ENCODE results near the gene TMEM165. TPM values are rescaled to one million over a fixed set of nuclear protein-coding genes. Genes with fewer than 3 reads are reported as not detected.
"Not testable (repeated sequence)": the region's sequence is repeated elsewhere in the genome, so short reads cannot be mapped to it uniquely, and the experiment has no call there.

Gene TMEM165
- total RNA-seq = 90.5 TPM

- peak; percentile 79 for DNase-seq
Observed at GRCh38 chr4:55395529-55396307, at the start of gene TMEM165. Gene TMEM165, plus strand, starts transcription at chr4:55395957. Its CDS starts 233 bp downstream, at chr4:55396190.

GRCh38 chr4:55345980-55346850 is 49.5 kb upstream of the TMEM165 start, which contains the start of gene SRD5A3:
Gene SRD5A3, plus strand, starts transcription at chr4:55346242. Its CDS starts 95 bp downstream, at chr4:55346337.
- peak; percentile 54 for DNase-seq

DNA sequence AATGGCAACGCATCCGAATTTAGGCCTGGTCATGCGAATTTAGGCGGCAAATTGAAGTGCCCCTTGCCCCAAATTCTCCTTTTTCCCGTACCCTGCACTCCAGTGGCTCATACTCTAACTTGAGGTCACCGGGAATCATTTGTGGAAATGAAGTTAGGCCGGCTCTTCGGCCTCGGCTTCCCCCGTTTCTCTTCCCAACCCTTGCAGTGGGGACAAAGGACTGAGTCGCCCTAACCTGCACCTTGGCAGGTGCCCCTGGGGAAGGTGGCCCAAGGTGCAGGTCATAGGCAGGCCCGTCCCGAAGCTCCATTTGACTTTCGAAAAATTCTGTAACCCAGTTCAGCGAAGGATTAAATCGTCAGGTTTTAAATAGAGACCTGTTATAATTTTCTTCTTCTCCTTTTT is 48.9 kb upstream of the TMEM165 start:
- DNase-seq = no peak

DNA sequence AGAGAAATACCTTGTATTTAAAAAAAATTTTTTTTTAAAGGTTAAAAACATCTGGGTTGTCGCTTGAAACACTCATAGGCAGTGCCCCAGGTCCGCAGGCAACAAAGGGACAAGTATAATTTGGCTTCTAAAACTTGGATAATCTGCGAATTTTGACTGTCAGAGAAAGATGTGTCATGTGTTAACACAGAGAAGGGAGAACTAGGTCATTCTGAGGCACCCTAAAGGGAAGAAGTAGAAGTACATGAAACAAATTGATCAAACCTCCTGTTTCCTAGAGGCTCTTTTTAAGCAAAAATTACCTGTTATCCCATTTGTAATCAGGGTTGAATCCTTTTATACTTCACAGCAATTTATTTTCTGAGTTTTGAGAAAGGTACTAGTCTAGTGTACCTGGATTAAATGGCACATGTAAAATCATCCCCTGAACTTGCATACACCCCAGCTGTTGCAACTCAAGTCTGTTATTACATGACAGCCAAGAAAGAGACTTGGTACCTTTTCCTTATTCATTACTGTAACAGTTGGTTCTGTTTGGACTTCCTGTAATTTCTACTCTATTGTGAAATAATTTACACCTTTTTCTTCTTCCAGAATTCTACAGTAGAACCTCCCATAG is 48.0 kb upstream of the TMEM165 start:
- DNase-seq = no peak

DNA sequence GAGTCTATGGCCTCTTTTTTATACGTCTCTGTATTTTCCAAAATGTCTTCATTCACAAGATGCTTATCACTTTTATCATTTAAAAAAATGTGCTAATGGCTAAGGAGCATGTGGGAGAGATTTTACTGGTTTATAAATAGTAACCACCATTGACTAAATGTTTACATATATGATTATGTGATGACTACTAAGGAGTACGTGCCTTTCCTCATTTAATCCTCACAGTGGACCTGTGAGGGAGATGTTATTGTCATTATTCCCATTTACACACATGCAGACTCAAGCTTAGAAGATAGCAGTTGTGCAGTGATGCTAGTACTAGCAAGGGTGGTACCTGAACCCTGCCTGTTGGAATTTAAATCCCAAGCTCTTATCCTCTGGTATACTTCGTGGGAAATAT is 47.3 kb upstream of the TMEM165 start:
- no peak for DNase-seq

- DNase-seq = not testable (repeated sequence)
Observed at GRCh38 chr4:55350870-55351269, 44.9 kb upstream of the TMEM165 start.

DNA sequence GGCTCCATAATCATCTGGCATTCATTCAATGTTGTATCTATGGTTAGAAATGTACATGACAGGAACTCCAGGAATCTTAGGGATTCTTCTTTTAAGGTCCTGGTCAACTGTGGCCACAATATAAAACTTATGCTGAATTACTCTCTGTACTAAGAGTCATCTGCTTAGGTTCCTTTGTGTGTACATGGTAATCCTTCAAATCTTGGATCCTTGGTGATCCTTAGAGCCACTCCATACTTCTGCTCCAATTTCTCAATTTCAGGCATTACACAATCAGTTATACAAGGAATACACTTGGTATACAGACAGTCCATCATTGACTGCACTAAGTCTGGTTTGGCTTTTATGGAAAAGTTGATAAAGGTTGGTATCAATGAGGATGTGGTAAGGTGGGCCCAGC is 43.9 kb upstream of the TMEM165 start:
- no peak for DNase-seq

DNA sequence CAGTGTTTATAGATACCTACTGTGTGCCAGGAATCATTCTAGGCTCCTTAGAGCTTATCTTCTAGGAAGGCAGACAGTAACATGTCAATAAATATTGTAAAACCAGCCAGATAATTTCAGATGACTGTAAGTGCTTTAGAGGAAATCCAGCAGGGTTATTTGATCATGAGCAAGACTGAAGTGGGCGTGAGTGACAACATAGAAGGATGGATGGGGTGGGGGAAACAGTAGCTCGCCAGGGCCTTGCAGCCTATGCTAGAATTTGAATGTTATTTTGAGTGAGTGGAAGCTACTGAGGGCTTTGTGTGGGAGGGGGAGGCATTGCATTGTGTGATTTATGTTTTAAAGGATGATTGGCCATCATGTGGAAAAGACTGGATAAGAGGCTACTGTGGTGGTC is 43.0 kb upstream of the TMEM165 start:
- DNase-seq = no peak

- DNase-seq = not testable (repeated sequence)
Observed at GRCh38 chr4:55353228-55353747, 42.5 kb upstream of the TMEM165 start.

DNA sequence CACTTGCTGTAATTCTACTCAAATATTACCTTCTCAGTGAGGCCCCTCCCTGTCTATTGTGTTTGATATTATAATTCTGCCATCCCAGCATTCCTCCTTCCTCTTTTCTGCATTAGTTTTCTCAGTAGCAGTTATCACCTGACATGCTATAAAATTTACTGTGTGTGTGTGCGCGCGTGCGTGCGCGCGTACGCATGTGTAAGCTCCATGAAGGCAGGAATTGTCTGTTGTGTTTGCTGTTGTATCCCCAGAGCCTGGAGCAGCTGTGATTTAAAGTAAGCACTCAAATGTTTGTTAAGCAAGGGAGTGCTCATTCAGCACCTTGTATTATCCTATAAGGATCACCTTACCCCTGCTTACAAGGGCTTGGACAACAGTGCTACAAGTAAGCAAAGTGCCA is 41.1 kb upstream of the TMEM165 start:
- DNase-seq = no peak

GRCh38 chr4:55355555-55355954 is 40.2 kb upstream of the TMEM165 start:
- no peak for DNase-seq

DNA sequence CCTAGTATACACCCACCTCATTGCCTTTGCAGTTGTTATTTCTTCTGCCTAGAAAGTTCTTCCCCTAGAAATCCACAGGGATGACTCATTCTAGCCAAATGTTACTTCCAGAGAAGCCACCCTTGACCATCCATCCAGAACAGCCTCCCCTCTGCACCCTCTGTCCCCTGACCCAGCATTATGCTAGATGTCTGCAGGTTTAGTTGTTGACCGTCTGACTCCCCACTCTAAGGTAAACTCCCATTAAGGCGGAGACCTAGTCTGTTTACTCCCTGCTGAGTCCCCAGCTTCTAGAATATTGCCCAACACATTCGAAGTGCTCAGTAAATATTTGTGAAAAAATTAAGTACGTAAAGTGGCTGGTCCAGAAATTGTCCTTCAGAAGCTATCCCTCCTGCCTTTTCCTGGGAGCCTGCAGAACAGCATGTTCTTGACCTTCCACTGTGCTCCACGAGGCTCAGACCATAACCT is 38.7 kb upstream of the TMEM165 start:
- no peak for DNase-seq

GRCh38 chr4:55358246-55358645 is 37.5 kb upstream of the TMEM165 start:
- DNase-seq = no peak

DNA sequence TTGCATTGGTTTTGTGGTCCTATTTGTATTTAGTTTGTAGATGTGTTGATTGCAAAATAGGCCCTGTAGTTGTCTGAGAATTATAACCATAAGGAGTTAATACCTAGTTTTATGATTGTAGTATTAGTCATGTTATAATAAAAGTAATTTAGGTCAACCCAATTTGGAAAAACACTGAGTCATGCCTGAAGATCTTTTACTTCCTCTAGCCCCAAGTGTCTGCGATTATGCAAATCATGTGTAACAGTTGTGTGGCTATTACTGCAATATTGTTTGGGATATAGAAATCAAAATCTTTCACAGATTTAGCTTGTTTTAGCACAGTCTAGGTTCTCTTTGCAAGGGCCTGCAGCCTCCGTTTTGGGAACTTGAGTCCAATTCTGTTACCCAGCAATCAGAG is 37.1 kb upstream of the TMEM165 start:
- no peak for DNase-seq

GRCh38 chr4:55359397-55359916 is 36.3 kb upstream of the TMEM165 start:
- no peak for DNase-seq

DNA sequence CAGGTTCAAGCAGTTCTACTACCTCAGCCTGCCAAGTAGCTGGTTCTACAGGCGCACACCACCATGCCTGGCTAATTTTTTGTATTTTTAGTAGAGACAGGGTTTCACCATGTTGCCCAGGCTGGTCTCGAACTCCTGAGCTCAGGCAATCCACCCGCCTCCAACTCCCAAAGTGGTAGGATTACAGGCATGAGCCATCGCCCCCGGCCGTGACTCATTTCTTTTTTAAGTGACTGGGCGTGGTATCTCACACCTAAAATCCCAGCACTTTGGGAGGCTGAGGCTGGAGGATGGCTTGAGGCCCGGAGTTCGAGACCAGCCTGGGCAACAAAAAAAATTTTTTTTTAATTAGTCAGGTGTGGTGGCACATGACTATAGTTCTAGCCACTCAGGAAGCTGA is 32.8 kb upstream of the TMEM165 start:
- not testable (repeated sequence) for DNase-seq

- no peak for DNase-seq
Observed at GRCh38 chr4:55363691-55364351, 31.9 kb upstream of the TMEM165 start.

DNA sequence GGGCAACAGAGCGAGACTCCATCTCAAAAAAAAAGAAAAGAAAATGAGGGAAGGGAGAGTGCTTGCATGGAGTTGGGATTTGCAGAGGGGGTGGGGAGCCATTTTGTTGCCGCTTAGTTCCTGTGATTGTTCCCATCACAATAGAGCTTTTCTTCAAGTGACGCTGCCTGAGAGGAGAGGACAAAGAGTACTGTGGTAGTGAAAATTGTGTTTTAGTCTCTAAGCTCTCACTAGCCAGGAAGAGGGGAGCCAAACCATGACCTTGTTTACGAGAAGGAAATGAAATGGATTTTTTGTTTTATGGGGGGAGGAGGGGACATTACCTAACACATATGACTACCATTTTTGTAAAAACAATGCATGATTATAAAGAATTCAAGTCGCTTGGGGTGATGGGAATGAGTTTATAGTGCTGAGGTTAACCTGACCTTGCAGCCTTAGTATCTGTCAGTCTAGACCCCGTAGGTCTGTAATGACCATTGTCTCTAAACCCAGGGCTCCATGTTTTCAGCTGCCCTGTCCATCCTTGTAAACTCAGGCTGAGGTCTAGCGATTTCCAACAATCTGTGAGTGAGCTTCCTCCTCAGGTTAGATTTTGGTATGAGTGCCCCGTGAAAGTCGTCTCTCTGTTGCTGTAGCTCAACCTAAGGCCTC is 30.9 kb upstream of the TMEM165 start:
- no peak for DNase-seq

- no peak for DNase-seq
Observed at GRCh38 chr4:55365345-55365728, 30.4 kb upstream of the TMEM165 start.

DNA sequence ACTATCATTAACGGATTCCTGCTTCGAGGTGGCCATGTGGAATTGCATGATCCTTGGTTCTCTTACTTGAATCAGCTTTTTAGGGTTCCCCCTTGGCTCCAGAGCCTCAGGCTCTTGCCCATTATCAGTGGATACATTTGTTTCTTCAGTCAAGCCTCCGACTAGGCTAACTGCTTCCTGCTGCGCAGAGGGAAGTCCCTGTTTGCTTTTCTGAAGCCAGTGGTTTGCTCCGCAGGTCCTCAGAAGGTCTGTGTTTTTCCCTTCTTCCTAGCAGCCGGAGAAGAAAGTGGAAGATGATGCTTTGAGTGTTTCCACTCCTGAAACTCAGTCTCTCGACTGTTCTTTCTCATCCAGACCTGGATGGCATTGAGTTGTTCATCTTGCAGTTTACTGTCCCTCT is 29.1 kb upstream of the TMEM165 start:
- no peak for DNase-seq

DNA sequence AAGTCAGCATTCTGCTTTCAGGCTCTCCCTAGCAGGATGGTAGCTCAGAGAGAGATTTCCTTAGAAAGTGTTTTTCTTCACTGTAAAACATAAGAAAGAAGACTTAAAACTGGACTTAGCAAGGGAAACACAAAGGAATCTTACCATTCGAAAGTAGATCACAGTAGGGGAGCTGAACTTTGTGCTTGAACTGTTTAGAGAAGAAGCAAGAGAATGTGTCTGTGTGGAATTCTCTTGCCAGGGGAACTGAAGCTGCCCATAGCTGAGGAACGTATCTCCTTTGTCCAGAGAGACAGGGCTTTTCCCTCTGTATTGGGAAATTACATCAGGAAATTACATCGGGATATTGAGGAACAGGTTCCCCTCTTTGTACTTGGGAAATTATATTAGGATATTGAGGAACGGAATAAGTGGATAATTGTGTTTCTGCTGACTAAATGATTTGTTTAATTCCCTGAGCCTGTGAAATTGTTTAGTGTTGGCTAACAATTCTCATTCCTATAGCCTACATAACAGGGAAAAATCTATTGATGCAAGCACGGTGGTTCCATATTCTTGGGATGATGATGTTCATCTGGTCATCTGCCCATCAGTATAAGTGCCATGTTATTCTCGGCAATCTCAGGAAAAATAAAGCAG is 28.6 kb upstream of the TMEM165 start:
- no peak for DNase-seq
